Measurements from ENCODE around the gene FABP7. TPM values are rescaled to one million over a fixed set of nuclear protein-coding genes. Genes with fewer than 3 reads are reported as not detected.
"Not testable (repeated sequence)": the region's sequence is repeated elsewhere in the genome, so short reads cannot be mapped to it uniquely, and the experiment has no call there.

FABP7 gene
- 0.20 TPM for polyA plus RNA-seq (ENCODE audit: insufficient read length)
- long read RNA-seq, donor 1, partial matches to known transcripts = 0 of 1 reads
- long read RNA-seq, donor 1, other reads (novel, unspliced or antisense) = 0 of 1 reads
- long read RNA-seq, donor 2 = 0 reads
- long read RNA-seq, donor 3 = 0 reads
- long read RNA-seq, donor 4 = 0 reads
- long read RNA-seq, donor 5 = 0 reads
- long read RNA-seq, donor 6, partial matches to known transcripts = 0 of 1 reads
- long read RNA-seq, donor 6, other reads (novel, unspliced or antisense) = 0 of 1 reads
- long read RNA-seq, donor 7 = 0 reads
- long read RNA-seq, donor 8 = 0 reads

DNA sequence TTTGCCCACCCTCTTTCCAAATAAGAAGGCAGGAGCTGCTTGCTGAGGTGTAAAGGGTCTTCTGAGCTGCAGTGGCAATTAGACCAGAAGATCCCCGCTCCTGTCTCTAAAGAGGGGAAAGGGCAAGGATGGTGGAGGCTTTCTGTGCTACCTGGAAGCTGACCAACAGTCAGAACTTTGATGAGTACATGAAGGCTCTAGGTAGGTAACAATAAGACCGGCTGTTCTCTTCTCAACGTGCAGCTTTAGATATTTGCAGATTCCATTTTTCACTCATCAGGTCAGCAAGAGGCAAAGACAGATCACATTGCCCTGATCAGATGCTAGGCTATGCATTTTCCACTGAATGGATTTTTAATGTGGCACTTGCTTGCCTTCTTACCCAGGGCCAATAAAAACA, at the start of gene FABP7:
Gene FABP7 (plus strand): TSS at position 50 of the 400 bp plus-strand sequence. CDS start 79 bp downstream, at position 129.
- no peak for DNase-seq

GRCh38 chr6:122730334-122730733, 49.2 kb upstream of the FABP7 start:
- DNase-seq = no peak

GRCh38 chr6:122730775-122731386, 48.6 kb upstream of the FABP7 start:
- peak; percentile 41 for DNase-seq

DNA sequence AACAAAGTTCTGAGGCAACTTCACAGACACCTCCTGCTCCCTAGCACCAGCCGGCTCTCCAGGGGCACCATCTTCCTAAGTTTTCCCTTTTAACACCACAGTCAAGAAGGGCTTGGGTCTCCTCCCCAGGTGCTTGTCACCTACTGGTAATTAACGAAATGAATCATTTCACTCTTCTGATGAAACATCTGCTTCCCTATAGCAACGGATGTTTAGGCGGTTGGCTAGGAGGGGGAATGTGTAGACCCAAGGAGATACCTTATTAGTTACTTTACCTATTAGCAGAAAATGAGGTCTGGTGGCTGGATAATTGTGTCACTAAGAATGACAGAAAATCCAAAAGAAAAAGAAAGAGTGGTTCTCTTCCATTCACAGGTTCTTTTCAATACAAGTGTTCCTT, 46.3 kb upstream of the FABP7 start:
- no peak for DNase-seq

DNA sequence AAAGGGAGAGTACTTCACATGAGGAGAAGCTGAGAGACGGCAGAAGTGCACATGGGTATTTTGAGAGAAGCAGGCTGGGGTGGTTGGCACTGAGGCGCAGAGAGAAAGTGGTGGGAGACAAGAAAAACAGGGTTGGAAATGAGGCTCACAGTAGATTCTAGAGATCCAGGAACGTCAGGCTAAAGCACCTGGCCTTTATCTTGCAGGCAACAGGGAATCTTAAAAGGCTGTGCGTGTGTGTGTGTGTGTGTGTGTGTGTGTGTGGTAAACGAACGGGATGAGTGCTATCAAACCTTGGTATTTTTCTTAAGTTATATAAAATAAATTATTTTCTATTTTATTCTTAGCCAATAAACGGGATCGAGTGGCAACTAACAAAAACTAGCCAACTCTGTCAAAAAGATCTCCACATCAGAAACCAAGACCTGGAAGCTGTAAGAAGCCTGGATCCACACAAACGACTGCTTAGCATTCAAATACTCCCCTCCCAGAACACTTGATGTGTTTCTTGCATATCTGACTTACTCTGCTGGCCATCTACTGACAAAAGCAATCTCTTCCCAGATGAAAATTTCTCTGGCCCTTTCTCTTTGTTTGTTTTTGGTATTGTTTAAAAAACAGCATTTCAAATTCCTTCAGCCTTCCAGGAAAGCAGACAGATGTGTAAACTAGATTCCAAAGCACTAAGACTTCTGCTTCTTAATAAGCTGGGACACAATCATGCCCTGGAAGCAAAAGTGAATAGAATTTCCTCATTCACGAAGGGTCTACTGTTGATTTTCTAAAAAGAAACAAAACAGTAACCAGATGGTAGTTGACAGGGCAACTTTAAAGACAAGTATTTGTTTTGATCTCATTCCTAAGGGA, 44.8 kb upstream of the FABP7 start:
- DNase-seq = no peak

GRCh38 chr6:122735582-122735981, 43.9 kb upstream of the FABP7 start:
- DNase-seq = no peak

DNA sequence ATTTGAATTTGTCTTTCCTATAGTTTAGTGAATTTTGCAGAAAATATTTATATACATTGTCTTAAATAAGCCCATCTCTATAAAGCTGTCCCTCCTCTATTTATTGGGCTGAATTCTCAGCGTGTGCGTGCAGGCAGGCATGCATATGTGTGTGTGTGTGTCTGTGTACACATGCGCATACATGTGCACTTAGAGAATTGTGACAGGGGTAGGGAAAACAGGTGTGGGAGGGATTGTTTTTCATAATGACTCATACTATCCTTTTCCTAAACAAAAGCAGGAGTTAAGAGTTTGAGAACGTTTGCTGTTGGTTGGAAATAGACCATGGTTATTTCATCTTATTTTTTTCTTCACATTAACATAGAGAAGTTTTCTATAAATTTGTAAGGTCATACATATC, 43.4 kb upstream of the FABP7 start:
- no peak for DNase-seq

GRCh38 chr6:122736616-122737015, 42.9 kb upstream of the FABP7 start:
- DNase-seq = no peak

GRCh38 chr6:122740091-122740490, 39.4 kb upstream of the FABP7 start:
- no peak for DNase-seq

- DNase-seq = no peak
Measured at GRCh38 chr6:122740936-122741335, 38.6 kb upstream of the FABP7 start.

DNA sequence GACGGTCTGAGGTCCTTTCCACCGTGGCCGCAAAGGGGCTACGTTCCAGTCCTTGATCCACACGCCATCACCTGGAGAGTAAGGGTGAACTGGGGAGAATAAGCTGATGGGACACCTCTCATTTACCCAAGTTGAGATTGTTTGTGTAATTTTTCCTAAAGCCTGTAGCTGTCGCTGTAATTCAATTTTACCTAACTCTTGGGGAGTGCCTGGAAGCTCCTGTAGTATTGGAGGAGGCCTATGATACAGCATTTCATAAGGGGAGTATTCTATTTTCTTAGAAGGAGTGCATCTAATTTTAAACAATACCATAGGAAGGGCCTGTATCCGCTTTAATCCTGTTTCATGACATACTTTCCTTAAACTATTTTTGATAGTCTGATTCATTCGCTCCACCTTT, 35.3 kb upstream of the FABP7 start:
- DNase-seq = not testable (repeated sequence)

GRCh38 chr6:122744856-122745255, 34.7 kb upstream of the FABP7 start:
- DNase-seq = not testable (repeated sequence)

- no peak for DNase-seq
Measured at GRCh38 chr6:122746688-122747087, 32.8 kb upstream of the FABP7 start.

- no peak for DNase-seq
Measured at GRCh38 chr6:122747573-122747972, 31.9 kb upstream of the FABP7 start.

GRCh38 chr6:122748945-122749344, 30.6 kb upstream of the FABP7 start:
- not testable (repeated sequence) for DNase-seq

DNA sequence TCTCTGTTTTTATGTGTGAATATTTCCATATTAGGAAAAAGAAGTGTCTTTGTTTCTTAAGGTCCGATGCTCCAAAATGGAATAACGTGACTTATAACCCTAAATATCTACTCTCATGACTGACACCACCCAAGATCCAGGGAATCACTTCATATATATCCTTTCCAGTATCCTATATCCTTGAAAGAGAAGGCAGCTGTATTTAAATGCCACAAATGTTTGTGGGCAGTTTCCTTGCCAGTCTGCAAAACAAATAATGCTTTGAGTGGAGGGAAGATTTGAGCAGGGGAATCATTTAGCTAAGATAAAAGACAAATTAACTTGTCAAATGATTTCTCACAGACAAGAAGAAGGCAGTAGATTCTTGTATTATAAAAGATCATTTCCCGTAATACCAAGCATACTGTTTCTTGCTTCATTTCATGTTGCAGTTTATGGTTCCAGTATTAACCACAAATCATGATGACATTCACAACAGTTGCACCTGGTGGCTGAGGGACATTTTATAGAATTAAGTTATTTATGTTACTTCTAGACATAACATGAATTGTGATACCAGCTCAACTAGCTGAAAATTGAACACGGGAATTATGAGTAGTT, 30.0 kb upstream of the FABP7 start:
- DNase-seq = no peak

- no peak for DNase-seq
Measured at GRCh38 chr6:122751326-122751725, 28.2 kb upstream of the FABP7 start.

DNA sequence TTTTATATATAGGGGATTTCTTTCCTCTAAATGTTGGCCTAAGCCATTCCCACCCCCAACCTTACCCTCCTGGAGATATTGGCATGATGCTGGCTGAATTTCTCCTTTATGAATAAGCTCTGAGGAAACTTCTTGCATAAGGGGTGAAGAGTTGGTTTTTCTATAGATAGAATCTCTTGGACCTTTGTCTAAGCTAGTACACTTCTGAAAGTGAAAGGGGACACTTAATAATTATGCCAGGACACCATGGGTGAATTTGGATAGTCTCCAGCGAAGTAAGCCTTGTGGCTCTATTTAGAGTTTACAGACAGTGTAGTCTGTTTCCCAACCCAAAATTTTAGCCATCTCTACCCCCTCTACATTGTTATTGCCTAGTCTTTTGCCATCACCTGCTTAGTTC, 27.1 kb upstream of the FABP7 start:
- DNase-seq = no peak

GRCh38 chr6:122753000-122753687, 26.4 kb upstream of the FABP7 start:
- no peak for DNase-seq

GRCh38 chr6:122753688-122754056, 25.8 kb upstream of the FABP7 start:
- DNase-seq = no peak

GRCh38 chr6:122754191-122754731, 25.3 kb upstream of the FABP7 start:
- no peak for DNase-seq

GRCh38 chr6:122755901-122756300, 23.6 kb upstream of the FABP7 start:
- DNase-seq = no peak
